GM18873 (cell line): ENCODE data around the gene NFE2L1.
"Not testable (repeated sequence)": the region's sequence is repeated elsewhere in the genome, so short reads cannot be mapped to it uniquely, and the experiment has no call there.

Experiments used
- ATAC-seq: cut with Tn5 transposase; IDR thresholded peaks from one replicate; pipeline ENCODE4 v1.9.1; 2021; ENCODE audit warnings: mild to moderate bottlenecking, moderate library complexity, moderate number of reproducible peaks; ENCODE audit not compliant: unreplicated experiment, low FRiP score

NFE2L1 gene

GRCh38 chr17:48066656-48067055, 18.5 kb downstream of the NFE2L1 start:
- no peak for ATAC-seq

DNA sequence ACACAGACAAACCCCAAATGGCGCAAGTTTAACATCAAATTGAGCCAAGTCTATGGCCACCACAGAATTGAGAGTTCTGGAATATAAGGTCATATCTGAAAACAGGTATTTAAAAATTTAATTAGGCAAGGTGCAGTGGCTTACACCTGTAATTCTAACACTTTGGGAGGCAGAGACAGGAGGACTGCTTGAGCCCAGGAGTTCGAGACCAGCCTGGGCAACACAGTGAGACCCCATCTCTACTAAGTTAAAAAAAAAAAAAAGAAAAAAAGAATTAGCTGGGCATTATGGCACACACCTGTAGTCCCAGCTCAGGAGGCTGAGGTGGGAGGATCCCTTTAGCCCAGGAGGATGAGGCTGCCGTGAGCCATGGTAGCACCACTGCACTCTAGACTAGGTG, 19.1 kb downstream of the NFE2L1 start:
- ATAC-seq, result no peak

DNA sequence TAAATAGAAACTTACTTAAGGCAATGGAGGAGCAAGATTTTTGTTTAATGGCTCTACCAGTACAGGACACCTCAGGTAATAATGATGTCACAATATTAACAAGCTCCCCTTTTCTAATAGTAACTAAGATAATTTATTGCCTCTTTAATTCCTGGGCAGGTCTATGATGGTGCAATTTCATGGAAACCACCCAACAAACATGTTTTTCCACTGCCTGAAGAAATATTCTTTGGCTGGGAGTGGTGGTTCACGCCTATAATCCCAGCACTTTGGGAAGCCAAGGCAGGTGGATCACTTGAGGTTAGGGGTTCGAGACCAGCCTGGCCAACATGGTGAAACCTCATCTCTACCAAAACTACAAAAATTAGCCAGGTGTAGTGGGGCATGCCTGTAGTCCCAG, 19.6 kb downstream of the NFE2L1 start:
- ATAC-seq, result not testable (repeated sequence)

DNA sequence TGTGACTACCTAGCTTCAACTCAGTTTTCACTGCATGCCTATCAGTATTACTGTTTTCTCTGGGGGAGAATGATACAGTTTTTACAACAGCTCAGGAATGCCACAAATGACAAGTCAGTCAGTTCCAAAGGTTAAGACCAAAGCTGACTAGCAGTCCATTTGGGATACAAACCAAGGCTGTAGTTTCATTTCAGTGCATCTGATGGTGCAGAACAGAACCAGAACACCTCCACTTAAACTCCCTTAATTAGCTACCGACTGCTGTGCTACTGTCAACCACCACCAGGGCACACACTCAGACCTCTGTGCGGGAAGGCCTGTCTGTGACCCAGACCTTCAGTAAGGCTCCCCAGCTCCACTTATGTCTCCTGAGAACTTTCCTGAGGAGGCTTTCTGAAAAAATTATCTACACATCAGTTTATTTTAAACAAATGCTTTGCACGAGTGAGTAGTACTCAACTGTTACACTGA, 20.4 kb downstream of the NFE2L1 start:
- ATAC-seq, result no peak

DNA sequence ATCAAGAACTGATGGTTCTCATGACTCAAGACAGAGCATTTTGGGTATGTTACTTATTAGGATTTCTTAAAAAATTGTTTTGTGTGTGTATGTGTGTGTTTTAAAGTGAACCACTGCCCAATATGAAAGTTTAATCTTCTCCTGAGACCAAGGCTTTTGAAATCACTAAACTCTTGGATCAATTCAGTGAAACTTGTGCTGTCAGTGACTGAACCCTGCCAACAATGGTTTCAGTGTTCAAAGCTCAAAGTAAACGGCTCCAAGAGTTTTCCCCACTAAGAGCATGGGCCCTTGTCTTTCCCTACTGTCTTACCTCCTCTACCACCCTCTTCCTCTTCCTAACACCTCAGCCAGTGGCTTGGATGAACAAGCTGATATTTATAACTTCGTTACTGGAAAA, 22.0 kb downstream of the NFE2L1 start:
- no peak for ATAC-seq

DNA sequence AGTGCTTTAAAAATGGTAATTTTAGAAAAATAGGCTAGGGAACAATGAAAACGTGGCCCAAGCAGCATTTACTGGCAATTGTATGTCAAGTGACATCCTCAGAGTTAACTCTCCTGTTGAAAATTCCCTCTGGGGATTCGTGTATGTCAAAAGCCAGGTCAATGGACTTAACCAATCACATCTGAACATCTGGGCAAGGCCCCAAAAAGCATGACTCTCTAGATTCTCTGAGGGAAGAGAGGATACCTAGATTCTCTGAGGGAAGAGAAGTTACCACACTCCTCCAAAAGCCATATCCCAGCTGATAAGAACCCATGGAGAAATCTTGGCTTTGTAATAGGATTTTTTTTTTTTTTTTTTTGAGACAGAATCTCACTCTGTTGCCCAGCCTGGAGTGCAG, 23.5 kb downstream of the NFE2L1 start:
- no peak for ATAC-seq

DNA sequence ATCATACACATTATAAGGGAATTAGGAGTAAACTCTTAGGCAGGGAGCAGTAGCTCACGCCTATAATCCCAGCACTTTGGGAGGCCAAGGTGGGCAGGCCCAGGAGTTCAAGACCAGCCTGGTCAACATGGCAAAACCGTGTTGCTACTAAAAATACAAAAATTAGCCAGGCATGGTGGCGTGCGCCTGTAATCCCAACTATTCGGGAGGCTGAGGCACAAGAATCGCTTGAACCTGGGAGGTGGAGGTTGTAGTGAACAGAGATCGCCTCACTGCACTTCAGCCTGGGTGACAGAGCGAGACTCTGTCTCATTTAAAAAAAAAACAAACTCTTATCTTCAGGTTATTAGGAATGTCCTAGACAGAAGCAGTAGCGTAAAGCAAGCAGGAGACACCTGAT, 24.7 kb downstream of the NFE2L1 start:
- ATAC-seq, result not testable (repeated sequence)

DNA sequence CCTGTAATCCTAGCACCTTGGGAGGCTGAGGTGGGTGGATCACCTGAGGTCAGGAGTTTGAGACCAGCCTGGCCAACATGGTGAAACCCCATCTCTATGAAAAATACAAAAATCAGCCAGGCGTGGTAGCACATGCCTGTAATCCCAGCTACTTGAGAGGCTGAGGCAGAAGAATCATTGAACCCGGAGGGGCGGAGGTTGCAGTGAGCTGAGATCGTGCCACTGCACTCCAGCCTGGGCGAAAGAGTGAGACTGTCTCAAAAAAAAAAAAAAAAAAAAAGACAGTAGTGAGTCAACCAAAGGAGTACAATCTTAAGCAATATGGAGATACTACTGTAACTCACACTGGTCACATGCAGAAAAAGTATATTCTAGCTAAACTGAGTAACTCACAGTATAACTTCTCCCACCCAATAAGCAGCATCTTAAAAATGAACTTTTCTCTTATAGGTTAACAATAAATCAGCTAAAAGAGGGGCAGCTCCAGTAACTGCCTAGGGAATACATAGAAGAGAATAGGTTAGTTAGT, 25.5 kb downstream of the NFE2L1 start:
- ATAC-seq, result not testable (repeated sequence)

DNA sequence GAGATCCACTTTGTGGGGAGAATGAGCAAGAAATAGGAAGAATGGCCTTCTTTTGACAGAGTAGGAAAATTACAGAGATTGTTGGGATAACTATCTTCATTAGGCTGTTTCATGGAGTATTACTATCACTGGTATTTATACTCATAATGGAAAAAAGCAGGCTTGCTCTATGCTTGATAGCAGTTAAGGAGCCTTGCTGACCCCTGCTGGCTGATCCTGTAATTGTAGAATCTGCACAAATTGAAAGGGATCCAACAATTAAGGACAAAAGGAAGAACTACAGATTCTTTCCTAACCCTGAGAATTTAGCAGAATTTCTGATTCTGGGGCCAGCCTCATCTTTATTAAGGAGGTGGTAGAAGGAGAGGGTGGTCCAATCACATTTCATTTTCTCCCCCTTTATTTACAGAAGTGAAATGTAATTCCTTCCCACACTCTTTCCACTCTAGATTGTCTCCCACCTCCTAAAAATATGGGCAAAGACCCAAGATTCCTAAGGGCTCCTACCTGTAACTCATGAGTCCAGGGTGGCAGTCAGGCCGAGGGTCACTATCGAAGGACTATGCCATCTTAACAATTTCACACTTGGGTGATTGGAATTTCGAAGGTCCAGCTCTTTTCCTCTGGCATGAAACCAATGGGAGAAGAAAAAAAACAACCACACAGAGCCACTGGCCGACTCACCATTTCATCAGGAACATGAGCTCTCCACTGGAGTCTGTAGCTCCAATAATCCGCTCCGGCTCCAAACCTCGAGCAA, 26.3 kb downstream of the NFE2L1 start:
- ATAC-seq, result no peak

- not testable (repeated sequence) for ATAC-seq
Observed at GRCh38 chr17:48077152-48077551, 29.0 kb downstream of the NFE2L1 start.

DNA sequence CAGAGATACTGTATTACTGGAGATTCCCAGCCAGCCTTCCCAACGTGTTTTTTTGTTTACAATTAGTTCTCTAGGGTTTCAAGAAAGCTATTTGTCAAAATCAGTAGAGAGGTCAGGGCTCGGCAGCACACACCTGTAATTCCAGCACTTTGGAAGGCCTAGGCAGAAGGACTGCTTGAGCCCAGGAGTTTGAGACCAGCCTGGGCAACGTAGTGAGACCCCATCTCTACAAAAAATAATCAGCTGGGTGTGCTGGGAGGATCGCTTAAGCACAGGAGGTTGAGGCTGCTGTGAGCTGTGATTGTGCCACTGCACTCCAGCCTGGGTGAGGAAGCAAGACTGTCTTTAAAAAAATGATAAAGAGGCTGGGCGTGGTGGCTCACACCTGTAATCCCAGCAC, 33.7 kb downstream of the NFE2L1 start:
- no peak for ATAC-seq

- no peak for ATAC-seq
Observed at GRCh38 chr17:48084932-48085331, 36.8 kb downstream of the NFE2L1 start.

DNA sequence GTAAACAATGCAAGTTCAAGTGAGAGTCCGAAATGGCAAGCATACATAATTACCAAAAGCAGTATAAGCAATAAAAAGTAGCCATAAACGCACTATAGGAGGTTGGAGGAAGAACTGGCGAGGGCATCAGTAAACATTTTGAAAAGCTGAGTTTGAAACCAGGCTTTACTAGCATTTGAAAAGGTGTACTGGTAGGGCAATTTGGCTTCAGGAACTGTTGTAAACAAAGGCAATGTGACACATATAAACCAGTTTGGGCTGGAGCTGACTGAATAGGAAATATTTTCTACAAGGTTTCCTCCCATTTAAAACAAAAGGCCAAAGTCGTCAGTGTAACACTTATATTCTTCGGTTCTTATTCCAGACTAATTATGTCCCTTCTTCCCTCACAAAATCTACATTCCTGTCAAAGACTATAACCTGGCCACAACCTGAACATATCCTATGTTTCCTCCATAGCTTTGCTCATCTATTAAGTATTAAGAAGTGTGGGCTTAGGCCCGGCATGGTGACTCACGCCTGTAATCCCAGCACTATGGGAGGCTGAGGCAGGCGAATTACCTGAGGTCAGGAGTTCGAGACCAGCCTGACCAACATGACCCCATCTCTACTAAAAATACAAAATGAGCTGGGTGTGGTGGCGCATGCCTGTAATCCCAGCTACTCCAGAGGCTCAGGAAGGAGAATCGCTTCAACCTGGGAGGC, 45.3 kb downstream of the NFE2L1 start:
- no peak for ATAC-seq

DNA sequence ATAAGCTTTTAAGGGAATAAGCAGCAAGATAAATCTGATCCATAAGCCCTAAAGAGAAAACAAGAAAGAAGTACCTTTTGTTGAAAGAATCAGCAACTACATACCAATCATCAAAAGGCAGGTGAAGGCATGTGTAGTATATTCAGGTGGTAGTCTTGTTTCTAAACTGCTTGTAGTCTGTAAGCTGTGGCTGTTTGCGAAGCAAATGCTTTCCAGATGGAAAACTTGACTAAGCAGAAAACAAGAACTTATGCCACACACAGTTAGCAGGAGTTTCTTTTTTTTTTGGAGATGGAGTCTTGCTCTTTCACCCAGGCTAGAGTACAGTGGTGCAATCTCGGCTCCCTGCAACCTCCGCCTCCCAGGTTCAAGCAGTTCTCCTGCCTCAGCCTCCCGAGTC, 47.5 kb downstream of the NFE2L1 start:
- no peak for ATAC-seq

- ATAC-seq, result no peak
Observed at GRCh38 chr17:48100160-48100559, 52.0 kb downstream of the NFE2L1 start.

DNA sequence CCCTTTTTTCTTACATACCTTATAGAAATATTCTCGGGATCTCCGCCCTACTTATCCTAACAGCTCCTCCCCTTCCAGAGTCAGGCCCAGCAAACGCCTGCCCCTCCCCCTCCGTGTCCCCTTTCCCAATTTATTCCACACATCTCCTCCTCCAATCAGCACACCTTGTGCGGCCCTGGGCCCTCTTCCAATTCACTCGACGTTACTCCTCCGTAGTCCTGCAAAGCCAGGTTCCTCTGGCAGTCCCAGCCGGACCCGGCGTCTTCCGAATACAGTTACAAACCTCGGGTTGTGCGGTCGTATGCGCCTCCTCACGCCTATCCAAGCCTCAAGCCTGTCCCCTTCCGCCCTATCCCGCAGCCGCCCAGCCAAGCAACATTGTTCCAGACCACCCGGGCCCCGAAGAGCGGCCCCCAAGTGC, 52.4 kb downstream of the NFE2L1 start:
- ATAC-seq, result no peak

GRCh38 chr17:48101012-48101720, 53.0 kb downstream of the NFE2L1 start, which contains the start of gene CBX1:
CBX1 (minus strand) TSS chr17:48101478; CDS start chr17:48077004, 24,474 bp downstream.
- peak; percentile 84 for ATAC-seq

DNA sequence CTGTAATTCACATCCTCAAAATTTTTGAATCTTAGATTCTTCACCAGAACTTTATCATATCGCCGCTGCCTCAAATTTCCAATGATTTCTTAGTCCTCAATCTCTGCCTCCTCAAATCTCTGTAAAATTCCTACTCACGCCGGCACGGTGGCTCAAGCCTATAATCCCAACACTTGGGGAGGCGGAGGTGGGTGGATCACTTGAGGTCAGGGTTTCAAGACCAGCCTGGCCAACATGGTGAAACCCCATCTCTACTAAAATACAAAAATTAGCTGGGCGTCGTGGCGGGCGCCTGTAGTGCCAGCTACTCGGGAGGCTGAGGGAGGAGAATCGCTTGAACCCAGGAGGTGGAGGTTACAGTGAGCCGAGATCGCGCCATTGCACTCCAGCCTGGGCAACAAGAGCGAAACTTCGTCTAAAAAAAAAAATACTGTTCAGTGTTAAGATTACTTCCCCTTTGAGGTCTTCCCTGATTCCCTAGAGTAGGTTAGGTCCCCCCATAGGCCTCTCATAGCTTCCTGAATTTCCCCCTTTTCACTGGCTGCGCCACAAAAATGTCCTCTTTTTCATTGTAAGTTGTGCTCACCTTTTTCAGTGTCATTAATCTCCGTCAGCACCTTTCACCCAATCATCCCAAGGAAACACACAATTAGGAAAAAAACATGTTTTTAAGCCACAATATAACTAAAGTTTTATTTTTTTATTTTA, 54.0 kb downstream of the NFE2L1 start:
- no peak for ATAC-seq

GRCh38 chr17:48102798-48103715, 54.9 kb downstream of the NFE2L1 start:
- no peak for ATAC-seq
